Activated T-cell treated with anti-CD3 and anti-CD28 coated beads for 48 hours (primary cell): ENCODE results near the gene SLC9A5.

Experiments
- DNase-seq: peaks from one replicate; pipeline ENCODE4 v3.0.0-alpha.2; 2020; ENCODE audit warnings: low read depth

SLC9A5 gene

DNA sequence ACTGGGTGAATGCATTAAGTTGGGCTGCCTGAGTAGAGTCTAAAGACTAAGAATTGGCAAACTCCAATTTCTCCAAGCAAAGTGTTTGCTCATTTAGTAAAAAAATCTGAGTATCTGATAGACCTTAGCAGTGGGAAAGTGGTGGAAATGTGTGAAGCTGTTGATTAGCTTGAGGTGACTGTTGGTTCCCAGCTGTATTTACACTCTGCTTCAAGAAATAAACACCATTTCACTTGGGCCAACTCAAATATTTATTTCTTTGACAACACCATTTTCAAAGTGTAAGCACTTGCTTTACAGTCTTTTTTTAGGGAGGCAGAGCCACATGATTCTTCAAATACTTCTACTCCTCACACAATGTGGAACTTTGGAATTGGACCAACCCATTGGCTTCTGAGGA lies 69.1 kb downstream of the SLC9A5 start:
- DNase-seq = no peak
